Panc1 (cell line): Measurements from ENCODE around the gene NID2. TPM values are rescaled to one million over a fixed set of nuclear protein-coding genes. Genes with fewer than 3 reads are reported as not detected.

Experiments used
- ATAC-seq: fragments of 200-7000 bp; cut with Tn5 transposase; 2 replicates; pipeline ENCODE4 v1.9.1; 2020; ENCODE audit warnings: mild to moderate bottlenecking, moderate library complexity
- BruUV-seq: library from RNA; stranded (reverse); fragments of 400-500 nt; replicated peaks from 2 replicates; lab custom pipeline; 2021; lab: Mats Ljungman, UMichigan
- CTCF ChIA-PET: fragments of 300-600 bp; sonication (Branson Sonifier 250); formaldehyde crosslinking; loops from one replicate; lab custom pipeline; 2022; ENCODE audit warnings: antibody characterized with exemption; lab: Charles Lee
- POLR2A ChIA-PET: fragments of 300-600 bp; sonication (Branson Sonifier 250); formaldehyde crosslinking; loops from one replicate; lab custom pipeline; 2022; ENCODE audit warnings: antibody characterized with exemption; lab: Charles Lee
- DNase-seq: peaks from one replicate; pipeline ENCODE4 v3.0.0-alpha.2; 2010; ENCODE audit warnings: low read depth, low spot score
- H3K27ac ChIP-seq: 2 replicates; pipeline ENCODE4 v1.5.1; 2011; ENCODE audit warnings: mild to moderate bottlenecking, low read length, inconsistent platforms
- H3K27me3 ChIP-seq: fragments of 200-500 bp; sonication (Bioruptor generic); 2 replicates; pipeline ENCODE4 v1.6.0; 2014; ENCODE audit warnings: low read length, inconsistent platforms; ENCODE audit not compliant: control insufficient read depth, insufficient read depth
- H3K36me3 ChIP-seq: fragments of 200-500 bp; sonication (Bioruptor generic); 2 replicates; pipeline ENCODE4 v1.5.1; 2014; ENCODE audit warnings: inconsistent platforms, mild to moderate bottlenecking, low read length, moderate library complexity; ENCODE audit not compliant: control insufficient read depth, insufficient read depth
- H3K4me1 ChIP-seq: 2 replicates; pipeline ENCODE4 v1.5.1; 2011; ENCODE audit warnings: inconsistent platforms, mild to moderate bottlenecking, low read length, moderate library complexity; ENCODE audit not compliant: control insufficient read depth, insufficient read depth
- H3K4me3 ChIP-seq, 2 experiments: 2 replicates each; pipeline ENCODE4 v1.5.1; 2011 to 2012; ENCODE audit warnings: low read depth in 2 of 2, low read length in 2 of 2, mild to moderate bottlenecking in 2 of 2, inconsistent platforms in 1 of 2, moderate library complexity in 1 of 2
- H3K9me3 ChIP-seq: fragments of 200-500 bp; sonication (Bioruptor generic); 2 replicates; pipeline ENCODE4 v1.5.1; 2014; ENCODE audit warnings: low read depth, mild to moderate bottlenecking, inconsistent platforms, low read length, moderate library complexity; ENCODE audit not compliant: control insufficient read depth, insufficient read depth
- CTCF ChIP-seq: fragments of 450-650 bp; IDR thresholded peaks from 2 replicates; pipeline ENCODE4 v1.5.1; 2017; ENCODE audit warnings: mild to moderate bottlenecking
- POLR2AphosphoS5 ChIP-seq: IDR thresholded peaks from 2 replicates; pipeline ENCODE4 v1.6.1; 2012; ENCODE audit warnings: mild to moderate bottlenecking, low read depth, low read length, moderate library complexity
- SIN3A ChIP-seq: IDR thresholded peaks from 2 replicates; pipeline ENCODE4 v1.6.1; 2012; ENCODE audit warnings: low read depth, mild to moderate bottlenecking, low read length, moderate library complexity, borderline replicate concordance; ENCODE audit not compliant: insufficient read depth
- TCF7L2 ChIP-seq: IDR thresholded peaks from 2 replicates; pipeline ENCODE4 v1.6.1; 2011; ENCODE audit warnings: mild to moderate bottlenecking, low read depth, low read length, inconsistent platforms
- in situ Hi-C: cut with HindIII; loops from 2 replicates; pipeline ENCODE4 v1.10.0; 2016; ENCODE audit warnings: low sequenced_read_pairs, low pct_unique_long_range_greater_than_20kb
- intact Hi-C: fragments of 100-400 bp; cut with micrococcal nuclease; formaldehyde crosslinking; loops from one replicate; pipeline ENCODE4 v1.10.0; 2022; ENCODE audit not compliant: unreplicated experiment
- total RNA-seq: library from RNA; stranded (reverse); gene quantifications from one replicate; pipeline ENCODE4 v1.2.1, GENCODE V29; 2021; ENCODE audit not compliant: unreplicated experiment
- TF ChIP-seq, protein P1 (sequence below), 2 experiments: IDR thresholded peaks; 2 replicates each; pipeline ENCODE4 v1.6.1; 2011 to 2012; ENCODE audit warnings: low read depth in 2 of 2, control low read depth in 1 of 2, low read length in 1 of 2, mild to moderate bottlenecking in 1 of 2, moderate library complexity in 1 of 2; ENCODE audit not compliant: insufficient read depth in 1 of 2

The NID2 gene
- total RNA-seq, 1 experiment from 2014 or later: 0.36 TPM

DNA sequence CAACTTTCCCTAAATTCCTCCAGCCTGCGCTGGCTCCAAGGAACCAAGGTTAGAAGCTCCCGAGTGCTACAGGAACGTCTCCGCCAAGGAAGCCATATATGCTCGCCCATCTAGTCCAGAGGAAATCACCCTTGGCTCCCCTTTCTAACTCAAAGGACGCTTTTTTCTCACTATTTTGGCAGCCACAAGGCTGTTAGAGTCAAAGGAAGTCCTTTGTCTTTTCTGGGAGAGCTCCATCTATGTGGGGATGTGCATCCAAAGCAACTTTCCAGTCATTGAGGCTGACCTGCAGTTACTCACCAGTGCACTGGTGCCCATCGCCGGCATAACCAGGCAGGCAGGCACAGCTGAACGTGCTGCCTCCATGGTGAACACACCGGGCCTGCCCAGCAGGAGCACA is 42.0 kb downstream of the NID2 start:
- TF ChIP-seq SIN3A: no peak
- TF ChIP-seq, protein P1, sequence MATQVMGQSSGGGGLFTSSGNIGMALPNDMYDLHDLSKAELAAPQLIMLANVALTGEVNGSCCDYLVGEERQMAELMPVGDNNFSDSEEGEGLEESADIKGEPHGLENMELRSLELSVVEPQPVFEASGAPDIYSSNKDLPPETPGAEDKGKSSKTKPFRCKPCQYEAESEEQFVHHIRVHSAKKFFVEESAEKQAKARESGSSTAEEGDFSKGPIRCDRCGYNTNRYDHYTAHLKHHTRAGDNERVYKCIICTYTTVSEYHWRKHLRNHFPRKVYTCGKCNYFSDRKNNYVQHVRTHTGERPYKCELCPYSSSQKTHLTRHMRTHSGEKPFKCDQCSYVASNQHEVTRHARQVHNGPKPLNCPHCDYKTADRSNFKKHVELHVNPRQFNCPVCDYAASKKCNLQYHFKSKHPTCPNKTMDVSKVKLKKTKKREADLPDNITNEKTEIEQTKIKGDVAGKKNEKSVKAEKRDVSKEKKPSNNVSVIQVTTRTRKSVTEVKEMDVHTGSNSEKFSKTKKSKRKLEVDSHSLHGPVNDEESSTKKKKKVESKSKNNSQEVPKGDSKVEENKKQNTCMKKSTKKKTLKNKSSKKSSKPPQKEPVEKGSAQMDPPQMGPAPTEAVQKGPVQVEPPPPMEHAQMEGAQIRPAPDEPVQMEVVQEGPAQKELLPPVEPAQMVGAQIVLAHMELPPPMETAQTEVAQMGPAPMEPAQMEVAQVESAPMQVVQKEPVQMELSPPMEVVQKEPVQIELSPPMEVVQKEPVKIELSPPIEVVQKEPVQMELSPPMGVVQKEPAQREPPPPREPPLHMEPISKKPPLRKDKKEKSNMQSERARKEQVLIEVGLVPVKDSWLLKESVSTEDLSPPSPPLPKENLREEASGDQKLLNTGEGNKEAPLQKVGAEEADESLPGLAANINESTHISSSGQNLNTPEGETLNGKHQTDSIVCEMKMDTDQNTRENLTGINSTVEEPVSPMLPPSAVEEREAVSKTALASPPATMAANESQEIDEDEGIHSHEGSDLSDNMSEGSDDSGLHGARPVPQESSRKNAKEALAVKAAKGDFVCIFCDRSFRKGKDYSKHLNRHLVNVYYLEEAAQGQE (IDR thresholded peaks at IDR 0.05; ENCODE audit: insufficient read depth in 1 of 2, low read depth in 2 of 2, low read length in 1 of 2): no peak
- no peak for TF ChIP-seq CTCF
- TF ChIP-seq POLR2AphosphoS5: no peak
- no peak for TF ChIP-seq TCF7L2
- in situ Hi-C loops (no loop called here), intact Hi-C loops (no loop called here)
- Histone ChIP-seq H3K4me1 (no peaks in the 10 kb centered on the region), H3K27ac (no peak overlapping the region), H3K36me3 (no peaks in the 10 kb centered on the region), H3K27me3 (no peaks in the 10 kb centered on the region), H3K4me3 (no peak overlapping the region), H3K9me3 (no peaks in the 10 kb centered on the region)
- BruUV-seq: no TSS peak
- DNase-seq: no peak
- ChIA-PET CTCF (no interaction called here), POLR2A (no interaction called here)
- ATAC-seq: no peak

DNA sequence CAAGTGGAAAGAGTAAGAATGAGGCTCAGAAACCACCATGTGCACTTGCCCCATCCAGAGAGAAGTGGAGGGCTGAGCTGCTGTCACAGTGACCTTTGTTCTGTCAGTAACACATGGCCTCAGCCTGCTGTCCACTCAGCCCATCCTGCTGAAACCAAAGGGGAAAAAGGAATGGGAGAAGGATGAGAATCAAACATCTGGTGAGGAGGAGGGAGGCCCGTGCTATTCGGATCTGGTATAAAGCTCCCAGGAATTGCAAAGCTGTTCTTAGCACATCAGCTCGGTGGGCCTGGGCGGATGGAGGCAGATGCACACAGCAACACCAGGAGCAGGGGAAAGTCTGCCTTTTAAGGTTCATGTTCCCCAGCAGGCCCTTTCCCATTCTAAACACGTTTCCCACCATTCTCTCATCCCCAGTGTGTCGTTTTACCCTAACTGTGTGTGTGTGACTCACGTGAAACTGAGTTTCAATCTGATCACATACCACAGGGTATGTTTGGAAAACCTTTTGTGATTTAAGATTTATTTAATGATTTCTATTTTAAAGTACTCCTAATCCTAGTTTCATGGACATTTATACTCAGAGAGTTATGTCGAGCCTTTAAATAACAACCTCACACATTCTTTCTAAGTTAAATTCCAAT is 42.7 kb downstream of the NID2 start:
- Histone ChIP-seq H3K9me3 (no peaks in the 10 kb centered on the region), H3K4me1 (no peaks in the 10 kb centered on the region), H3K36me3 (no peaks in the 10 kb centered on the region), H3K27ac (no peak overlapping the region), H3K27me3 (no peaks in the 10 kb centered on the region), H3K4me3 (no peak overlapping the region)
- POLR2A ChIA-PET: no interaction called here
- TF ChIP-seq SIN3A: no peak
- CTCF ChIA-PET: no interaction called here
- BruUV-seq: no TSS peak
- no peak for ATAC-seq
- DNase-seq: no peak
- intact Hi-C loops: no loop called here
- in situ Hi-C loops: no loop called here

DNA sequence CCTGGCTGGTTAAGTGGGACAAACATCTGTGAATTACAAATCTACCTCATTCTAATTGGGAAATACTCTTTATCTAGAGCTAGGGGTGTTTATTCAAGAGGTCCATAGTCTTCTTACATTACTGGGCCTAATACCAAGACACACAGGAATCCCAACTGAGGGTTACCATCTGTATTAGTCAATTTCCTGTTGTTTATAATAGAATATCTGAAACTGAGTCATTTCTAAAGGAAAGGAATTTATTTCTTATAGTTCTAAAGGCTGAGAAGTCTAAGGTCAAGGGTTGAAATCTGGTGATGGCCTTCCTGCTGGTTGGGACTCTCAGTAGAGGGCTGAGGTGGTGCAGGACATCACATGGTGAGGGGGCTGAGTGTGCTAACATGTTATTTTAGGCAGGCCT is 43.5 kb downstream of the NID2 start:
- POLR2A ChIA-PET: no interaction called here
- H3K4me1 ChIP-seq: no peaks in the 10 kb centered on the region

More for the DNA sequence above, 43.5 kb downstream of the NID2 start:
- no peak for ATAC-seq
- CTCF ChIA-PET: no interaction called here
- Histone ChIP-seq H3K27ac (no peak overlapping the region), H3K36me3 (no peaks in the 10 kb centered on the region), H3K4me3 (no peak overlapping the region), H3K27me3 (no peaks in the 10 kb centered on the region), H3K9me3 (no peaks in the 10 kb centered on the region)
- no peak for TF ChIP-seq POLR2AphosphoS5
- no peak for TF ChIP-seq SIN3A
- no peak for TF ChIP-seq TCF7L2
- no peak for TF ChIP-seq CTCF
- TF ChIP-seq, protein P1 (IDR thresholded peaks at IDR 0.05; ENCODE audit: insufficient read depth in 1 of 2, low read depth in 2 of 2, low read length in 1 of 2): no peak
- in situ Hi-C loops (no loop called here), intact Hi-C loops (no loop called here)
- no peak for DNase-seq
- BruUV-seq: no TSS peak
